Left ventricle myocardium superior (tissue), 1 donor: Measurements from ENCODE around the gene FNDC7. TPM values are rescaled to one million over a fixed set of nuclear protein-coding genes. Genes with fewer than 3 reads are reported as not detected.
"Not testable (repeated sequence)": the region's sequence is repeated elsewhere in the genome, so short reads cannot be mapped to it uniquely, and the experiment has no call there.

ENCODE experiments used
- ATAC-seq: fragments of 200-7000 bp; cut with Tn5 transposase; one replicate; pipeline ENCODE4 v1.9.1; 2020; ENCODE audit warnings: mild to moderate bottlenecking, moderate library complexity
- DNase-seq: peaks from one replicate; pipeline ENCODE4 v3.0.0-alpha.2; 2020
- intact Hi-C: fragments of 100-400 bp; cut with micrococcal nuclease; formaldehyde crosslinking; loops from one replicate; pipeline ENCODE4 v1.11.0; 2022
- long read RNA-seq: library from polyadenylated mRNA; unstranded; transcript quantifications from one replicate; pipeline ENCODE4 v2.0.0, GENCODE V29; 2021
- total RNA-seq: library from RNA; stranded (reverse); fragmentation: NEBNext Ultra II Directional; extraction: Animal tissue kit (Norgen Biotek cat#: 25700); gene quantifications from one replicate; pipeline ENCODE4 v1.2.1, GENCODE V29; 2021
- donor health status: DM: no; HTN: yes; CAD: no; lungs with severe emphysema.

The FNDC7 gene, protein sequence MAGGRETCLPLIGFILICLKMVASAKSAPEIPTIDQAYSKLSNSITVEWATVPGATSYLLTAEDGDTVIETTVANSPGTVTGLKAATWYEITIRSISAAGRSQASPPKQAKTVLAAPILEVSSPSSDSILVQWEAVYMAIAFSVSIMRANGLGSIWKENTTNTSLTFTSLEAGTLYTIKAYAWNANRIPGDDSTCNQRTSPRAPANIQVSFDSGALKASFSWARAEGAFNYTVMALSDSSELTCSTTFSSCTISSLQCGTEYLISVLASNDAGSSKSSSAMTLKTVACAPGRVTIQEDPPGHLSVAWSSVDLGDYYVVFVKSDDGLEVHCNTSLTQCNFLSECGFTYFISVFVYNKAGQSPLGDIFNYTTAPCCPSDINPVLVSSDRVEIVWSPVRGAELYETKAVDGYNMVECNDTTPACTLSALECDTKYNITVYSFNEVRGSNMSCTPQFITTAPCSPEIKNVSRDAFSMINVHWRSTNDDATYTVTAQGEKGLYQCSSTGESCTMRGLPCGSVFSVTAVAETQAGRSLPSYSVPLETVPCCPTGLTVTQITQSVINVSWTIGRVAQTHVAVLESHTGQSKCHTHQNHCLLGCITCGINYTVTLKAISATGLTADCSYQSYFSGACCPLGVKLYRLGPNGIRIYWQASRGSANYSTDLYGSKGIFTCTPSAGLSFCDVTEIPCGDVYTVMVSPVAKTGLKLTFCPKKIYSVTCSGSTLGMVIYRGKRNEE
- total RNA-seq, result not detected
- long read RNA-seq, result 0 reads

GRCh38 chr1:108712606-108713150, at the start of gene FNDC7:
Gene FNDC7 (plus strand): TSS chr1:108712908. CDS start chr1:108712934, 26 bp downstream.
- no peak for ATAC-seq
- no peak for DNase-seq
- intact Hi-C loops, result no loop called here

DNA sequence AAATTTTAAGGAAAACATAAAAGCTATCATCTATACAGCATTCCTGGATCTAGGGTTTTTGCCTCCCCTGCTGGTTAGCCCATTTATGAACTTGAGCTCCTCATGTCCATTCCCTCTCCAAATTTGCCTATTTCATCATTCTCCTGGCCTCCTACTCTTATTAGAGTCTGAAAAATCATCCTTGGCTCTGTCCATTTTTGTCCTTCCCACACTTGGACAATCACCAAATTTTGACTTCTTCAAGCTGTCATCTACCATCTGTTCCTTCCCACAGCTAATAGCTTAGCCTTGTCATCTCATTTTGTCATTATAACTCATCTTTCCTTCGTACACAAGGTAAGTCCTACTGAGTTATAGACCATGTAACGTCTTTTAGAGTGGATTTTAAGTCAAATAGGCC, 49.6 kb upstream of the FNDC7 start:
- intact Hi-C loops, result no loop called here
- ATAC-seq, result peak; percentile 49
- no peak for DNase-seq

DNA sequence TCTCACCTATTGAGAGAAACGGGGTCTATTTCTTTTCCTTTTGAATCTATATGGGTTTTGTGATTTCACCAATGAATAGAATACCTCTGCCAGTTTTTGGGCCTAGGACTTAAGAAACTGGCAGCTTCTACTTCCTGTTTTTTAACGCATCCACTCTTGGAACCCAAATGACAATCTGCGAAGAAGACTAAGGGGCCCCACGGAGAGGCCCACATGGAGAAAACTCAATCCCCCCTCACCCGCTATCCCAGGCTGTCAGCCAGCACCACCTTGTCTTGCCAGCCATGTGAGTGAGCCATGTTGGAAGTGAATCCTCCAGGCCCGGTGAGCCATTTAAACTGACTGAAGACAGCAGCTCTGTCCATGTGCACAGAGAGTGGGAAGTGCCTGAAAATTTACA, 48.2 kb upstream of the FNDC7 start:
- no peak for ATAC-seq
- intact Hi-C loops, result no loop called here

GRCh38 chr1:108665067-108665466, 47.6 kb upstream of the FNDC7 start:
- intact Hi-C loops, result no loop called here
- DNase-seq (no peak), ATAC-seq (no peak)

More for the DNA sequence above, 48.2 kb upstream of the FNDC7 start:
- no peak for DNase-seq

GRCh38 chr1:108665771-108666170, 46.9 kb upstream of the FNDC7 start:
- intact Hi-C loops, result no loop called here
- ATAC-seq (no peak), DNase-seq (no peak)

GRCh38 chr1:108667422-108667821, 45.3 kb upstream of the FNDC7 start:
- ATAC-seq, DNase-seq, intact Hi-C loops: not testable (repeated sequence)

DNA sequence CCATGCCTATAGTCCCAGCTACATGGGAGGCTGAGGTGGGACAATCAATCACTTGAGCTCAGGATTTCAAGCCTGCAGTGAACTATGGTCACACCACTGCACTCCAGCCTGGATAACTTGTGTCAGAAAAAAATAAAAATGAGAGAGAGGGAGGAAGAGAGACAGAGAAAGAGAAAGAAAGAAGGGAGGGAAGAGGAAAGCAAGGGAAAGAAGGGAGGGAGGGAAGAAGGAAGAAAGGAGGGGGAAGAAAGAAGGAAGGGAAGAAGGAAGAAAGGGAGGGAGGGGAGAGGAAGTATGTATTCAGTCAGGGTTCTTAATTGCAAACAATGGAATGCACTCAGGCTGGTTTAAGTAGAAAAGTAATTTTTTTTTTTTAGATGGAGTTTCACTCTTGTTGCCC, 43.9 kb upstream of the FNDC7 start:
- no peak for ATAC-seq
- no peak for DNase-seq
- intact Hi-C loops, result no loop called here

- DNase-seq (no peak), ATAC-seq (no peak)
- intact Hi-C loops, result no loop called here
These were observed 43.0 kb upstream of the FNDC7 start for GRCh38 chr1:108669679-108670078.

DNA sequence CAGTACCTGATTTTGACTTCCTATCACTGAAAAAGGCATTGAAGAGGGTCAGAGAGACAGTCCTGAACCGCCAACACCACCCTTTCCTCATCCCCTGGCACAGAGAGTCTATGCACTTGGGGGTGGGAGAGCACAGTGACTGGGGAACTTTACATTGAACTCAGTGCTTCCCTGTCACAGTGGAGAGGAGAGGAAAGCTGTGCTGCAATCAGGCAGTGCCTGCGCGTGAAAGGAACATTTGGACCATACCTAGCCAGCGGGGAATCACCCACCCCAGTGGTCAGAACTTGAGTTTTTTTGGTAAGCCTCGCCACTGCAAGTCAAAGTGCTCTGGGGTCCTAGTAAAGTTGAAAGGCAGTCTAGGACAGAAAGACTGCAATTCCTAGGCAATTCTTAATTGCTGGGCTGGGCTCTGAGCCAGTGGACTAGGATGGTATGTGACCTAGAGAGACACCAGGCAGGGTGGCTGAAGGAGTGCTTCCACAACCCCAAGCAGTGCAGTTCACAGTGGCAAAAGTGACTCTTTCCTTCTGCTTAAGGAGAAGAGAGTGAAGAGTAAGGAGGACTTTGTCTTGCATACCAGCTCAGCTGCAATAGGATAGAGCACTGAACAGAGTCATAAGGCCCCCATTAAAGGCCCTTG, 42.5 kb upstream of the FNDC7 start:
- no peak for DNase-seq
- peak; percentile 50 for ATAC-seq
- intact Hi-C loops, result no loop called here

DNA sequence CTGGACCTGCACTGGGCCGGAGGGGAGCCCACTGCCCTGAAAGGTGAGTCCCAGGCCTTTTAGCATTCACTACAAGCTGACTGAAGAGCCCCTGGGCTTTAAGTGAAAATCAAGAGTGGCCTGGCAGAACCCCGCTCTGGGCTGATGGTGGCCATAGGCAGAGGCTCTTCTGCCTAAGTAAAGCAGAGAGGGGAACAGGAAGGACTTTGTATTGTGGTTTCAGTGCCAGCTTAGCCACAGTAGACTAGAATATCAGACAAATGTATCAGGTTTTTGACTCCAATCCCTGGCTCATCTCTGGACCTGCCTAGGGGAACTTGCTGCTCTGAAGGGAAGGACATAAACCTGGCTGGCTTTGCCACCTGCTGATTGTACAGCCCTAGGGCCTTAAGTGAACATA, 41.6 kb upstream of the FNDC7 start:
- ATAC-seq (no peak), DNase-seq (no peak)
- intact Hi-C loops, result no loop called here

DNA sequence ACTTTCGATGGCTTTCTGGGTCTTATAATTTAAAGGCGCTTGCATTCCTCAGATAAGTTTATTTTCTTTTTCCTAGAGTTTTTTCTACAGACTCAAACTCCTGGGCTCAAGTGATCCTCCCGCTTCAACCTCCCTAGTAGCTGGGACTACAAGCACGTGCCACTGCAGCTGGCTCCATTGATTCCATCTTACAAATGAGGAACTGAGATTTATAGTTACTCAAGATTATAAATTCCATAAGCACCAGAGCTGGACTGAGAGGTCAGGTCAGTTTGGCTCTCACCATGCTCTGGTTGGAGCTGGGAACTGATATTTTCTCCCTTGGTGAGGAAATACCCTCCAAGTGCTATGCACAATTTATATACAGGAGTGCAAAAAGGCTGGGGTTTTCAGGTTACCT, 34.0 kb upstream of the FNDC7 start:
- intact Hi-C loops, result no loop called here
- DNase-seq (no peak), ATAC-seq (no peak)

- ATAC-seq (no peak), DNase-seq (no peak)
- intact Hi-C loops, result no loop called here
These were observed 33.0 kb upstream of the FNDC7 start for GRCh38 chr1:108679586-108680213.

GRCh38 chr1:108681701-108682100, 31.0 kb upstream of the FNDC7 start:
- intact Hi-C loops, ATAC-seq, DNase-seq: not testable (repeated sequence)

- intact Hi-C loops, result no loop called here
- no peak for ATAC-seq
- DNase-seq, result no peak
These were observed 27.2 kb upstream of the FNDC7 start for GRCh38 chr1:108685529-108685928.

DNA sequence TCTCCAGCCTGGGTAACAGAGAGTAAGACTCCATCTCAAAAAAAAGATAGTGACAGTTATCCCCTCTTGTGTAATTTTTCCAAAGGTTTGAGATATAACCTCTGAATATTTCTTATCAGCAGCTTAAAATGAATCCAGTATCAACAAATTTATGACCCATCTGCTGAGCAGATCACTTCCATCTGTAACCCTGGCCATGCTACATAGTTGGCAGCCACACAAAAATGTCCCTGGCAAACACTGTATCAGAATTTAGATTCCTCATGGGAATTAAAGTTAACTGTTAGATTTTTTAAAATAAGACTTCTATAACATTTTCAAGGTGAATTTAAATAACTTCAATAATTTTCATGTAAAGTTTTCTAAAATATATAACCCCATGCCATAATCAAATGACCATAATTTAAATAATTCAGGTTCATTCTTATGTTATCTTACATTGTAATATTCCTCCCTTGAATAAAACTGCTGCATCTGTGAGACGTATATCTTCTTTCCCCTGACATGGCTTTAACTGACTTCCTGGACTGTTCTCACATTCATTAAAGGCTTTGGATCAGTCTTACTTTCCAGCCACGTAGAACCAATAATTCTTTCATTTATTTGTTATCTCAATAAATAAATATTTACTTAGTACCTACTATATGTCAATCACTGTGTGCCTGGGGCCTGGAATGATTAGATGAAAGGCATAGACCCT, 25.9 kb upstream of the FNDC7 start:
- intact Hi-C loops, result no loop called here
- DNase-seq (no peak), ATAC-seq (no peak)

DNA sequence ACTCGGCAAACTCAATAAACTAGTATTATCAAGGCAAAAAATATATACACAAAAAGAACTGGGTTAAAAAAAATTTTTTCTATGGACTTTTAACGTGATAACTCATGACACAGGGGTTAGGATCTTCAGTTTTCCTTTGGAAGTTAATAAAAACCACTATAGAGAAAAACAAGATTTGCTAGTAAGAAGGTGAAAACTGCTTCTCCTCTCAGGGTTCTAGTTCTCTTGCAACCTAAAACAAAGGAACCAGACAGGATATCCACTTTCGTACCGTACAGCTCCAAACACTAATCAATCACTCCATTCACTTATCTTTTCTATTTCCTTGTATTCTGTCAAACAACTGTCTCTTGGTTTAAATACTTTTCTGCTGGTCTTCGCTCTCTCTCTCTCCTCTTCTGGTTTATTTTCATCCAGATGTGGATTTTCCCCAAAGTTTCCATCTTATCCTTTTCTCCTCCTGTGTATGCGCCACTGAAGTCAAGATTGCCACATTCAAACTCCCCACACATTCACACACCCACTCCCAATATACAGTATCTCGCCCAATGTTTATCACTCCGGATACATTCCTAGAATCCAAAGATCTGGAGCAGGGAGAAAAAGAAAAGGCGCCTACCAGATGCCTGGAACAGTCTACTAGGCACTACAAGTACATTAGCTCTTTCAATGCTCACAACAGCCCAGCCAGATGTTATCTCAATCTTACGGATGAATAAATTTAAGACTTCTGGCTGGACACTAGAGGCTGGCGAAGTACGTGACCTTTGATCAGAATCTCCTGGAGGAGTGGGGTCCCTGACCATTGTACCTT, 21.4 kb upstream of the FNDC7 start:
- intact Hi-C loops, result no loop called here
- DNase-seq (no peak), ATAC-seq (peak; percentile 6)

GRCh38 chr1:108691942-108692723, 20.6 kb upstream of the FNDC7 start, which contains the start of gene PRPF38B:
Gene PRPF38B (plus strand): TSS chr1:108692310. CDS start chr1:108692592, 282 bp downstream.
- ATAC-seq, result peak; percentile 99
- DNase-seq, result peak; percentile 97
- intact Hi-C loops, result no loop called here
